Suppressor macrophage treated with lipopolysaccharide for 4 hours (primary cell): Measurements from ENCODE around the gene RPUSD4.

Source experiments
- DNase-seq: peaks from one replicate; pipeline ENCODE4 v3.0.0-alpha.2; 2020

The RPUSD4 gene

DNA sequence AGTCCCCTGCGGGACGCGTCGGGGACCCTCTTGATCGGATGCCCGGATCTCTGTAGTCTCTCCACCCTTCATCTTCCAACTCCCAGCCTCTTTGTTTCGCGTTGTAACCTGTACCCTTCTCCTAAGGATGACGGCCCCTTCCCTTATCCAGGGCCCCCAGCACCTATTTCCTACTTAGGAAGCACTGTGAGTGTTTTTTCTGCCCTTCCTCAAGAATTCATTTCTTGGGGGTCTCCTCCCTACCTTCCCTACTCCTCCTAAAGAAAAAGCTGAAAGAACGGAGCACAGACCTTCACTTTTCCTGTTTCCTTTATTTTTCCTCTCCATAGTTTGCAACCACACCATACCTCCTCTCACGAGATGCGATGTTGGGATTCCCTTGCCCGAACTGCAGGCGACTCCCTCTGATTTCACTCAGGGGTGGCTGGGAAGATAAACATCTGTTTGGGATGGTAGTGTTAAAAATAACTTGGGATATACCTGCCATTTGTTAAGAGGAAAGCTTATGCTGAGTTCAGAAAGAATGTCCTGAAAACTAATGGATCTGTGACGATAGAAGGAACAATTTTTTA is 725 bp upstream of the RPUSD4 start:
- DNase-seq: peak; percentile 6

DNA sequence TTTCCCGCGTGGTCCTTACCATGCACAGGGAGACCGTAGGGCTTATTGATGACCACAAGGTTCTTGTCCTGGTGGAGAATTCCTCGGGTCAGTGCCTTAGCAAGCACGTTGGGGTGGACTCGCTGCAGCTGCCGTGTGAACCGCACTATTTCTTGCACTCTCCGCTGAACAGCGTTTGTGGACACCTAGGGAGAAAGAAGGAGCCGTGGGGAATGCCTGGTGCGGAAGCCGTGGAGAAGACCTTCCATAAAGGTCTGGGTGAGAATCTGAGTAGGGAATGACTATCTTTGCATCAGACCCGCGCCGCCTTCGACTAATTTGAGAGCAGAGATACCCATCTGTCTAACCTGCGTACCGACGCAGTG is 597 bp downstream of the RPUSD4 start:
- DNase-seq: no peak

DNA sequence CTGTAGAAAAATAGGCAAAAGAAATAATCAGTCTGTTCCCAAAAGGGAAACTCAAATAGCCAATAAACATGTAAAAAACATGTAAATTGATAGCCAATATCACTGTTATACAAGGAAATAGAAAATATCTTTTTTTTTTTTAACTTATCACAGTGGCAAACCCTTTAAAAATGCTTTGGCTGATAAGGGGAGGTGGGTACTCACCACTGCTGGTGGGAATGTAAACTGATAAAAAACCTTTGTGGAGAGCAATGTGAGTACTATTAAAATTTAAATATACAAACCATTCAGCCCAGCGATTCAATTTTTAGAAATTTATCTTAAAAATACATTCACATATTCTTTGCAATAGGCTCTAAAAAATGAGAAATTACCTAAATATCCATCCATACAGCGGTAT is 3.6 kb downstream of the RPUSD4 start:
- no peak for DNase-seq

DNA sequence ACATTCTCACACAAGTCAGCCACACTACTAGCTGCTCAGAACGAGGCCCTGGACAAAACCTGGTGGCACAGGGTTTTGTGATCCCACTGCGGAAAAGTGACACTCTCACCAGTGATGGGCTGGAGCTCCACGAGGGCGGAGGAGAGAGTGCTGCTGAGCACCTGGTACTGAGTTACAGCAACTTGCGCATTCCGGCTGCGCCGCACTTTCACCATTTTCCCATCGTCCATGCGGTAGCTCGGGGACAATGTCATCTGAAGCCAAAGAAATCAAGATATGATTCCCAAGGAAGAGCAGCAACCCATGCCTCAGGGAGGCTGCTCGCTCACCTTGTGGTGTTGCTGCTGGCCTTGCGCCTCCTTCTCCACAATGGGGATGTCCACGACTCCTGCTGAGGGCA is 6.1 kb downstream of the RPUSD4 start:
- DNase-seq: no peak

DNA sequence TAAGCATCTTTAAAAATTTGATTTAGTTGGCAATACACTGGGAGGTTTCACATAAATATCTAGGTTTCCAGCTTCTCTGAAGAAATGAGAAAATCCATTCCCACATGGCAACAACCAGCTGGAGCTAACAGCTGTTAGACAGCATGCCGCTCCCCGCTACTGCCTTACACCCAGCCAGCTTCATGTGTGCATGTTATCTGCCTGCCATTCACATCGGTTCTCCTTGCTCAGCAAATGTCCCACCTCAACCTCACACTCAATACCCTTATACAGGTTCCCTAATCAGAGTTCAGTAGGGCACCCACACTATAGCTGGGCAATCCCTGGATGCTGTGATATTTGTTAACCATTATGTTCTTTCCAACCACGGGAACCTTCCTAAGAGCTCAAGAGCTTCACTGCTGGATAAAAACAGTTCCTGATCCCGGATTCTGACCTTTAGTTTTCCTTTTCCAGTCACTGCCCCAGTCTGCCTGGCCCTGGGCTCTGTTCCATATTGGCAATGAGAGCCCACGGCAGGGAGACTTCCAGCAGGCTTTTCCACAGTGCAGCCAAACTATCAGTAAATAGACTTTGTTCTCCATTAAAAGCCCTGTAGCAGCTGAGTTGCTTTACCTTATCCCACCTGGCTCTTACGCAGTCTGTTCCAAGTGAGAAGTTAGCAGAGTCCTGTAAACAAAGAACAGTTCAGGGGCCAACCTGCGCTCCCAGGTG is 8.6 kb downstream of the RPUSD4 start:
- DNase-seq: no peak

DNA sequence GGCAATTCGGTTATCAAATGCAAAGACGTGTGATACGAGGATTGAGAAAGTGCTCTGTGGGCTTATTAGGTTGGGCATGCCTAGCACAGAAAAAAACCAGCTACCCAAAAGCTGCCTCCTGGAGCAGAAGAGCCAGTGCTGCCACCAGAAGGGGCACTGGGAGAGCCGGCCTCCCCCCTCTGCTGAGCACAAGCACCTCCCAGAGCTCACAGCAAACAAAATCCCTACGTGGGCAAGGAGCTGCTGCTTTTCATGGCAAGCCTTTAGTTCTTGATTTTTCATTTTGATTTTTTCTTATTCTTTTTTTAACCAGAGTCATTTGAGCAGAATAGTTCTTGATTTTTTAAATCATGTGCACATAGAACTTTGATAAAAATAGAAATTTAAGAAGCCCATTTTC is 12.8 kb downstream of the RPUSD4 start:
- DNase-seq: no peak

DNA sequence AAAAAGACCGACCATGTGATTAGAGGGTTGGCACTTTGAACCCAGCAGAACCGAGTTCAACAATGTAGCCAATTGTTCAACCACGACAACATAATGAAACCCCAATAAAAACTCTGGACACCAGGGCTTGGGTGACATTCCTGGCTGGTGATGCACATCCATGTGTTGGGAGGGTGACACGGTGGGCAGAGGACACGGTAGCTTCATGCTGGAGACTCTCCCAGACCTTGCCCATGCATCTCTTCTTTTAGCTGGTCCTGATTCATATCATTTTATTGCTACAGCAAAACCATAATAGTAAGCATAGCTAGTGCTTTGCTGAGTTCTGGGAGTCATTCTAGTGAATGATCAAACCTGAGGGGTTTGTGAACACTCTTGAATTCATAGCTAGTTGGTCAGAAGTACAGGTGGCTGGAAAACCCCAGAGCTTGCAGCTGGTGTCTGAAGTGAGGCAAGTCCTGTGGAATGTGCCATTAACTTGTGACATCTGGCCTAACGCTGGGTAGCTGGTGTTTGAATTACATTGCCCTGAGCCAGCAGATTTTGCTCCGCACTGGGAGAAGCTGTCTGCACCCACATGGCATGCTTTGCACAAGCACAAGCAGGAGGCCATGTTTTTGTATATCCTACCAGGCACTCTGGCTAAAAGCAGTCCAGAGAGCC is 14.0 kb downstream of the RPUSD4 start:
- no peak for DNase-seq

DNA sequence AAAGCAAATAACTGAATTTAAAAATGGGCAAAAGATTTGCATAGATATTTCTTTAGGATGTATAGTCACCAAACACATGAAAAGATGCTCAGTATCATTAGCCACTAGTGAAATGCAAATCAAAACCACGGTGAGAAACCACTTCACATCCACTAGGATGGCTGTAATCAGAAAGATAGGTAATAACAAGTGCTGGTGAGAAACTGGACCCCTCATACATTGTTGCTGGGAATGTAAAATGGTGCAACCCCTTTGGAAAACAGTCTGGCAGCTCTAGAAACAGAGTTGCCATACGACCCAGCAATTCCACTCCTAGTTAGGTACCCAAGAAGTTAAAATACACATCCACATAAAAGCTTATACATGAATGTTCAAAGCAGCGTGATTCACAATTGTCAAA is 16.3 kb downstream of the RPUSD4 start:
- DNase-seq: no peak

DNA sequence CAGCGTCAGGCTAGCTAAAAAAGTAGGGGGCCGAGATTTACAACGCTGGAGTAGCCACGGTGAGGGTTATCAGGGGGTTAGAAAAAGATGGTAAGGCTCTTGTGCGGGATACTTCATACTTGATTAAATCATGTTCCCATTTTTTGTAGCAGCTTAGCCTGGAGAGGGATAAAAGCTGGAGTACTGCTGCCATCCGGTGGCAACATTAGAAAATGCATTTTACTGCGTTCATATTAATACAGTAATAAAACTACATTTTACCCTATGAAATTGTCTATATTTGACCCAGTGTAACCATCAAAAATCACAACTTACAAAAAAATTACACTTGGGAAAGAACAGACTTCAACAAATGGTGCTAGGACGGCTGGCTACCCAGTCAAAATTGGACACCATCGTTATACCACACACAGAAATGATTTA is 17.3 kb downstream of the RPUSD4 start:
- DNase-seq: peak; percentile 59

DNA sequence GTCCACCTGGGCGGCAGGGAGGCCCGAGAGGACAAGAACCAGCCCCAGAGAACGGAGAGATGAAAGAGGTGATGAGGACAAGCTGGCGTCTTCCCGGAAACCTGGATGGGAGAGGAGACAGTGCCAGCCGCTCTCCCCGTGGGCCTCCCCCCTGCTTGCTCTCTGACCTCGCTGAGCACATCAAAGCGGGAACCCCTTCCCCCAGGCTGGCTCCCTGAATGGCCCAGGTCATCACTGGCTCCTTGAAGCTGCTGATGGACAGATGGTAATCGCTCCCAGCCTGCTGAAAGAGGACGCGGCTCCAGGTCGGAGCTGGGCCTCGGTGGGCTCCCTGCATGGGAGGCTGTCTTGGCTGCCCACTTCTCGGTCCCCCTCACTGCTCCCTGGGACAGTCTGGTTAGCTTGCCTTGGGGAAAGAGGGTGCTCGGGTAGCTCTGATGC is 18.4 kb downstream of the RPUSD4 start:
- no peak for DNase-seq

DNA sequence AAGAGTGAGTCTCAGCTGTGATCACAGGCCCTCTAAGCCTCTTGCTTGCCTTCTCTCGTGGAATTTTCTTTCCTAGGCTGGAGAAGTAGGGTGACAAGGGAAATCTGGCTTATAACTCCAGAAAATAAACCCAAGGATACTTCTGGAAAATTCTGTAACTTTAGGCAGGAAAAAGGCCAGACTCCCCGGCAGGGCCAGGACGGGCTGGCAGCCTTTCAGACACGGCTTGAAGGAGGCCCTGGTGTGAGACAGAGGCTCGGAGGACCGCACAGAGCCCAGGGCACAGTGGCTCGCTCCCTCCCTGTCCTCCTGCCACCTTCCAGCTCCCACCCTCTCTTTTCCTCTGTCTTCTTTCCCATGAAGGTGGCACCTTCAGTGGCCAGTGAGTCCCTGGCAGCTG is 19.1 kb downstream of the RPUSD4 start:
- DNase-seq: no peak

DNA sequence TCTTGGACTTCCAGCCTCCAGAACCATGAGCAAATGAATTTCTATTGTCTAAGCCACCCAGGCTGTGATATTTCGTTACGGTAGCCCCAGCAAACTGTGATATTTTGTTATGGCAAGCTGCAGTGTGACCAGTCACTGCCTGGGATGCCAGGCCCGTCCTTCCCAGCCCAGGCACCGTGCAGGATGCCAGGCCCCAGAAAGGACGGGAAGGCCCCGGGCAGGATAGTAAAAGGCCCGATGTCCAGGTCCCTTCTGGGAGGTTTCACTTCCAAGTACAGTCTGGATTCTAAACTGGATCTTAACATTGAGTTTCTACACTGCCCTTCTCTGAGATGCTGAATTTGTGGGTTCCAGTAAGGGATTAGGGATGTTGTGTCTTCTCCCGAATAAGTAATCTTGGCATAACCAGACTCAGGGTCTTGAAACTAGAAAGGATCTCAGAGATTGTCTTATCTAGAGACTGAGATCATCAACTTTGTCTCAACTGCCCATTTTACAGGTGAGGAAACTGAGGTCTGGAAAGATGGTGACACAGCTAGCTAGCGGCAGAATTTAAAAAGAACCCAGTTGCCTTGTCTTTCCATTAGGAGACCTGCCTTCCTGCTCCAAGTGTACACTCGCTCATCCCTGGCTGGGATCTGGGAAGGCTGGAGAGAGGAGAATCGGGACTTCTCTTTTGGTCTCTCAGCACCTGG is 19.9 kb downstream of the RPUSD4 start:
- no peak for DNase-seq

DNA sequence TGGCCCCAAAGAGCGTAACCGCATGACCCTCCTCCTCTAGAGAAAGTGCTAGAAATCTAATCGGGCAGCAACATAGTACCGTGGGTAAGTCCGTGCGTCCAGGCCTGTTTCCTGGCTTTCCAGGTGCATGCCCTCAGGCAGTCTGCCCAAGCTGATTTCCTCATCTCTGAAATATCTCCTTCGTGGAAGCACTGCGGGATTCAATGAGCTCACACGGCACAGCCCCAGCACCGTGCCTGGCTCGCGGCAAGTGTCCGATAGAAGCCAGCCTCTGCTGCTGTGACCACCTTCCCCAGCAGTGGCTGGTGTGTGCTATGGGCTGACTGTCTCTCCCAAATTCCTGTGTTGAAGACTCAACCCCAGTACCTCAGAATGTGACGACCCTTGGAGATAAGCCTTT is 20.7 kb downstream of the RPUSD4 start:
- DNase-seq: no peak

DNA sequence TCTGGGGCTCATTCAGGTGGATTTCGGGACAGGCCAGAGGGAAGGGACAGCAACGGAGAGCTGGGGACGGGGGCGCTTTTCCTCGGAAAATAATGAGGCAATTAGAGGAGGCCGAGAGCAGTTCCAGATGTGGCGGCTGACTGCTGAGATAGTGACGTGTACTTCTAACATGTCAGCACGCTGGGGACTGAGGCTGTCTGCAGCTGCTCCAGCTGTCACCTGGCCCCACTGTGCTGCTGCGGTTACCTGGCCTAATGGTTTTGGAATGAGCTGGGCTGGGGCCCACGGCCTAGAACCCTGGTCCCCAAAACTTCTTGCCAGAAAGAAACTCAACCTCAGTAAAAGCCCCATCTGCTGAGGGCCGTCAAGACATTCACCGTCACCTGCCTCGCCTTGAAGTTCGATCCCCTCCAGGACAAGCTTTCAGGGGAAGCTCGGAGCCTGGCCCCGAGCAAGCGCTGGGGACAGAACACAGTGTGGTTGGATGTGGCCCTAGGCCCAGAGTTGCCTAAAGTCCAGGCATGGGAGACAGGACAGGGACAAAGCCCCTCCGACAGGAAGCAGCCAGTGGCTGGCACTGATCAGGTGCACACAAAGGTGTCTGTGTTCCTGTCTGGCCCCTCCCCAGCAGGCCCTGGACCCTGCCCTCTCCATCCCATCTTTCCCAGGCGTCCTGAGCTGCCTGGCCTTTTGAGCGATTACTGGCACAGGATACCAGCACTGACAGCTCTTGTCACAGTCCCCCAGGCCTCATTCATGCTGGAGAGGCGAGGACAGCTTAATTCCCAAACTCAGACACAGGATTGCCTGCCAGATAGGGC is 22.1 kb downstream of the RPUSD4 start:
- DNase-seq: no peak

DNA sequence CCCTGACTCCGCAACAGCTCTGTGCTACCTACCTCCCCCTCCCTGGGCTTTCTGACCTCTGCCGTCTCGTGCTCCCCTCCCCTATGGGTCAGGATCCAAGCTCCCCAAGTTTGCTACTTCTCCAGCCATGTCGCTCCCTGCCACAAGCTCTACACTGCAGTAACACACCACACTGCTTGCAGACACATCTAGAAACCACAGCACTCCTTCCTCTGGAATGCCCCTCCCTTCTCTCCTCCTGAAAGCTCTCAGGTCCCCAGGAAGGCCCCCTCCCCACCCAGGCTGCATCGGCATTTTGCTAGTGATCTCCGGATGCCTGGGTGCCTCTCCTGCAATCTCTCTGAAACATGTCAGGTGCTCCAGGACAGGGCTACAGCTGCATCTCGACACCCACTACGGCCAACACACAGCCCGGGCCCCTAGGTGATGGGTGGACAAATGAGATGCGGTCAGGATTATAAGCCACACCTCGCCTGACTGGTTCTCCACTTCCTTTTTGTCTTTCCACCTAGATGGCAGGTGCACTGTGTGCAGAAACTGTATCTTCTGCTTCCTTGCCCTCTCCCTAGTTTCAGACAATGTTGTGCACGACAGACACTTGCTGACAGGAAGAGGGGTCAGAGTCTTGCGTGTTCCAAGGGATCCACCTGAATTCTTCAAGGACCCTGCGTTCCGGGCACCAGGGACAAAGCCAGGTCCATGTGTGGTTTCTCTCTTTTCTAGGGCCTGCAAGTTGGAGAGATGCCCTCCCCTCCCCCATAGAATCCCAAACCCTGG is 22.9 kb downstream of the RPUSD4 start:
- DNase-seq: no peak

DNA sequence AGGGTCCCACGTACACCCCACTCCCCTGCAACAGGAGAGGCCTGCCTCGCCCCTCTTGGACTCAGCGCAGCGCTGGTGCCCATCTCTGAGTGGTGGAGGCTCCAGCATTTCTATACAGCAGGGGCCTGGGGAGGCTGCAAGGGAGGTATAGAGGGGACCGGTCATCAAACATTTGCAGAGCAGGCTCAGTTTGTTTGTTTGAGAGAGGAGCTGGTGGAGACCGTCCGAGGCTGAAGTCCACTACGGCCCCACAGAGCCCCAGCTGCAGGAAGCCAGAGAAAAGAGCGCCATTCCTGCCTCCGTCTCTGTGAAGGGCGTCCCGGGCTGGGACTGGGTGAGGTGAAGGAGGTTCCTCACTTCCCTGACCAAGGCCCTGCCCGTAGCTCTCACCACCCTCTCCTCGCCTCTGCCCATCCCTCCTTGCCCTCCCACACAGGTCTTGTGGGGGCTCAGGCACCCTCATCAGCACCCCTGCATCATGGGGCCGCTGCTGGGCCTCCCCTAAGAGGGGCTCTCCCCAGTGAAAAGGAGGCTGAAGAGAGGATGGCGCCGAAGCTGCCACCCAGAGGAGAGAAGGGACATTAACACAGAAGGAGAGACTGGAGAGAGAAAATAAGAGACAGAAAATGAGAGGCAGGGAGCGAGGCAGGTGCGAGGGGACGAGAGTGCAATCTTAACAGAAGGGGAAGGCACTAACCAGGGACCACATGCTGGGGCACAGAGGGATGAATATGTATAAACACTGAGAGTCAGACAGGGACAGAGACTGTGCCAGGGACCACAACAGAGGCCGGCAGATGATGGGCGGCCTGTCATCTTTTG is 24.5 kb downstream of the RPUSD4 start:
- DNase-seq: no peak

DNA sequence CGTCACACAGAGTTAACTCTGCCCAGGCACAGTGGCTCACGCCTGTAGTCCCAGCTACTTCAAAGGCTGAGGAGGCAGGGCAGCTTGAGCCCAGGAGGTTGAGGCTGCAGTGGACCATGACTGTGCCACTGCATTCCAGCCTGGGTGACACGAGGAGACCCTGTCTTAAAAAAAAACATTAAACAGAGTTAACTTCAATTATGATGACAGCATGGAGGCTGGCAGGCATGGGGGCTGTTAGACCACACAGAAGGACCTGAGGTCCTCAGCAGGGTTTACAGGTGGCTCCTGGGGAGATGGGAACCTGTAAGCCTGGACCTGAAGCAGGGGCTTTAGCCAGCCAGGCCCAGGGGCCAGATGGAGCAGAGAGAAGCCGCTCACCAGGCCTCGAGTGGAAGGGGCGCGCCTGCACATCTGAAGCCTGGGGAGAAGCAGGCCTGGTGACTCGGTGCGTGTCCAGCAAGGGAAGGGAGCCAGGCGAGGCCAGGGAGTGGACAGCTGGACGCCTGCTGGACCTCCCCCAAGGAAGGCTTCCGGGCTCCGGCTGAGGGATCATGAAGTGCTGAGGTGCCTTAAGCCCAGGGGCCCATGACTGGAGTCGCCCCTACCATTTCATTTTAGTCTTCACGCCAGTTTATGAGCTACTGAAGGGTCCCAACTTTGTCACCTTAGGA is 25.3 kb downstream of the RPUSD4 start:
- no peak for DNase-seq

DNA sequence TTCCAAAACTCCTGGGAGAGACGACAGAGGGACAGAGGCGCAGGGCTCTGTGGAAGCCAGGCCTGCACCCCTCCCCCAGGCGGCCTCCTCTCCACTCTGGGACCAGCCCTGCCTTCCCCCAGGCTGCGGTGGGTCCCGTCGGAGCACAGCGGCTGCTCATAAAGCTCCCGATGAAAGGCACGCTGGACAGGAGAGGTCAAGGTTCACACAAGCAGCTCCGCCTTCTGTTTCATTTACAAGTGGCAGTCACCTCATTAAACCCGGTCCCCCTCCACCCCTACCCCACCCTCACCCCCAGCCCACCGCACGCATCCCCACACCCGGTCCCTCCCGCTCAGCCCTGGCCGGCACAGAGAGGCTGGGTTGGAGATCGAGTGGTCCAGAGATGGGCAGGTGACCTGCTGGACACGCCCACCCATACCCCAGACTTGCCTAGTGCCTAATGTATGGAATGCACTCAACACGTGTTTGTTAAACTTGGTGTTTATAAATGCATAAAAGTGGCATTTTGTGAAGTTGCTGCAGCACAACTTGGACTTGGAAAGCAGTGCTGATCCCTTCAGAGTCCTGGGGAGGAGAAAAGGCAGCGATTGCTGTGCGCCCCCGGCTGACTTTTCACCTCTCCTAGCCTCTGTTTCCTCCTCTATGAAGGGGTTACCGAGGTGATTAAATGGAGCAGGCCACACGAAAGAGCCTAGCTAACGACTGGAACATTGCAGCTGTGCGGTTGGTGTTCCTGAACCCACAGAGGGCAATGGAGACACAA is 26.0 kb downstream of the RPUSD4 start:
- DNase-seq: no peak

DNA sequence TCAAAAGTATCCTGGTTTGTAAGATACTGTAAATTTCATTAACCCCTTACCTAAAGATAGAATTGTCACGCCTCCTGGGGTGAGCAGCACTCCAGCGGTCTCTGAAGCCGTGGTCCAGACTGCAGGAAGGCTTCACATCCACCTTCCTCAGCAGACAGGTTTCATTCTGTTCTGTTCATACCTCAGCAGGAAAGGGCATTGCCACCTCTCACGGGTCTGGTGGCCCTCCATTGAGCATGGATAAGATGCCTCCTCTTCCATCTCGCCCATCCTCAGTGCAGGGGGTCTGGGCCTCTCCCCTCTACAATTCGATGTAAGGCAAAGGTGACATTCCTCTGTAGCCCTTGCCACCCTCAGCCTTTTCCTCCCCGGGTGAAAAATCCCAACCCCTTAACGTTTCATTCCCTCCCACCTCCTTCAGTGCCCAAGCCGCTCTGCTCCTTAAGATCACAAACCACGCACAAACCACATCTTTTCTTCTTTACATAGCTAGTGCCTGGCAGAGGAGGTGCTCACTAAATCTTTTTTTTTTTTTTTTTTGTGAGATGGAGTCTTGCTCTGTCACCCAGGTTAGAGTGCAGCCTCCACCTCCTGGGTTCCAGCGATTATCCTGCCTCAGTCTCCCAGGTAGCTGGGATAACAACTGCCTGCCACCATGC is 28.5 kb downstream of the RPUSD4 start:
- DNase-seq: no peak
